Activated CD8-positive, alpha-beta memory T cell treated with anti-CD3 and anti-CD28 coated beads, Interleukin-2, amount 50 U/mL, for 1 hour (primary cell): Measurements from ENCODE around the gene GALNT8.
"Not testable (repeated sequence)": the region's sequence is repeated elsewhere in the genome, so short reads cannot be mapped to it uniquely, and the experiment has no call there.

ENCODE experiments used
- DNase-seq: peaks from one replicate; pipeline ENCODE4 v3.0.0-alpha.2; 2020; ENCODE audit errors: extremely low read depth

GALNT8 gene

GRCh38 chr12:4743046-4743445, 22.8 kb downstream of the GALNT8 start:
- no peak for DNase-seq

GRCh38 chr12:4744709-4745108, 24.5 kb downstream of the GALNT8 start:
- no peak for DNase-seq

GRCh38 chr12:4745249-4745648, 25.0 kb downstream of the GALNT8 start:
- no peak for DNase-seq

DNA sequence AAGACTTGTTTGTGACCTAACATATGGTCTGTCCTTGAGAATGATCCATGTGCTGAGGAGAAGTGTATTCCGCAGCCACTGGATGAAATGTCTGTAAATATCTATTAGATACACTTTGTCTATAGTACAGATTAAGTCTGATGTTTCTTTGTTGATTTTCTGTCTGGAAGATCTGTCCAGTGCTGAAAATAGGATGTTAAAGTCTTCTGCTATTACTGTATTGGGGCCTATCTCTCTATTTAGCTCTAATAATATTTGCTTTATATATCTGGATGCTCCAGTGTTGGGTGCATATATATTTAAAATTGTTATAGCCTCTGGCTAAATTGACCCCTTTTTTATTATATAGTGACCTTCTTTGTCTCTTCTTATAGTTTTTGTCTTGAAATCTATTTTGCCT, 31.5 kb downstream of the GALNT8 start:
- not testable (repeated sequence) for DNase-seq

DNA sequence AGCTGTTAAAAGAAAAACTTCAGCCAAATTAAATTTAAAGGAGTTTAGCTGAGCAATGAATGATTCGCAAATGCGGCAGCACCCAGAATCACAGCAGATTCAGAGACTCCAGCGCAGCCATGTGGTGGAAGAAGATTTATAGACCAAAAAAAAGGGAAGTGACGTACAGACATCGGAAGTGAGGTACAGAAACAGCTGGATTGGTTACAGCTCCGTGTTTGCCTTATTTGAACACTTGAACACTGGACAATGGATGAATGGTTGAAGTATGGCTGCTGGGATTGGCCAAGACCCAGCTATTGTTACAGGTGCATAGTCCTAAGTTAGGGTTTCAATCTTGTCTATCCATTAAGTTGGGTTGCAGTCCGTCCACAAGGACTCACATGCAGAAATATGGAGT, 42.6 kb downstream of the GALNT8 start:
- no peak for DNase-seq

DNA sequence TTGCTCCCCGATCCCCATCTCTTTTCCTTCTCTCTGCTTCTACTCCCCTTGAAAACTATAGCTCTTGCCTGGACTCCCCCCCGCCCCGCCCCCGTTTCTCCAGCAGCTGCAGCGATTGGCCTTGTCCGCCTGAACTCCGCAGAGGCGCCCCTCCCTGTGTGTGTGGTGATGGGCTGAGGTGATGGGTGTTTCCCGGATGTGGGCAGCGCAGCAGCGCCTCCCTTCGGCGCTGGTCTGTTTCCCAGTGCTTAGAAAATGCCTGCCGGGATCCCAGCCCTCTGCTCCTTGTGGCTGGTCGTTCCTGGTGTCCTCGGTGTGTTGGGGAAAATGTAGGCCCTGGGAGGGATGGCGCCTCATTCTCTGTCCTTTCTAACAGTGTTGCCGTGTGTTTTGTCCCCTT, 43.3 kb downstream of the GALNT8 start:
- no peak for DNase-seq

- DNase-seq, result no peak
Observed at GRCh38 chr12:4766445-4766844, 46.2 kb downstream of the GALNT8 start.

- no peak for DNase-seq
Observed at GRCh38 chr12:4767186-4767585, 47.0 kb downstream of the GALNT8 start.

DNA sequence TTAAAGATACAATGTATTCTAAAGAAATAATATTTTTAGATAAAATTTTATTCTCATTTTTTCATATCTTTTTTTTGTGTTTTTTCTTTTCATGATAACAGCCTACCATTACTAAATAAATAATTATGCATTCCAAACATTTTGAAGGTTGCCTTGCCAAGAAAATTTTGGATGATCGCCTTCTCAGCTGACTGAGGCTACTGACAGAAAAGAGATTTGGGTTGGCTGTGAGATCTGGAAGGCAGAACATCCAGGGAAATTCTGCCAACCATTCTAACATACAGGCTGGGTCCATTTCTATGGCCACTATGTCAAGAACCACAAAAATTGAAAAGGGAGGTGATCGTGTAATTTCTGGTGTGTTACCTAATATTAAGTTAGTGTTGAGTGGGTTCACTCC, 48.1 kb downstream of the GALNT8 start:
- DNase-seq, result no peak

- DNase-seq, result no peak
Observed at GRCh38 chr12:4769073-4769472, 48.9 kb downstream of the GALNT8 start.

GRCh38 chr12:4771172-4771959, 51.2 kb downstream of the GALNT8 start:
- no peak for DNase-seq

DNA sequence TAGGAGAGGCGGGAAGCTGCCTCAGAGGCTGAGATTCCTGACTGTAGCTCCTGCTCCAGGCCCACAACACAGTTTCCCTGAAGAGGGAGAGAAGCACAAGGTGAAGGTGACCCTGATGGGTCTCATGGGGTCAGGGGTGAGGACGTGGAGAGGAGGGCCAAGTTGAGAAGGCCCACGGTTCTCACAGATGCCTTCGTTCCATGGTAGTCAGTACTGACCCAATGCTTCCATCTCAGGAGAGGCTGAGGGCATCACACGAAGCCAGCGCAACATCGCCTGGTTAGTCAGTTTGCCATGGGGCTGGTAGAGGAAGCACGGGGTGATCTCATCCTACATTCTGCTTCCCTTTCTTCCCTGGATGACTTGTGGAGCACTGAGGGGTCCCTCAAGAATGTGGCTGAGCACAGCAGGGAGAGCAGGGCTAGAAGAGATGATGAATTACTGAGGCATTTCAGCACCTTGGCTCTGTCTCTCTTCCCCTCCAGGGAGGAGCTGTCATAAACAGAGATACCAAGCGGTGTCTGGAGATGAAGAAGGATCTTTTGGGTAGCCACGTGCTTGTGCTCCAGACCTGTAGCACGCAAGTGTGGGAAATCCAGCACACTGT, 51.9 kb downstream of the GALNT8 start:
- DNase-seq, result no peak

DNA sequence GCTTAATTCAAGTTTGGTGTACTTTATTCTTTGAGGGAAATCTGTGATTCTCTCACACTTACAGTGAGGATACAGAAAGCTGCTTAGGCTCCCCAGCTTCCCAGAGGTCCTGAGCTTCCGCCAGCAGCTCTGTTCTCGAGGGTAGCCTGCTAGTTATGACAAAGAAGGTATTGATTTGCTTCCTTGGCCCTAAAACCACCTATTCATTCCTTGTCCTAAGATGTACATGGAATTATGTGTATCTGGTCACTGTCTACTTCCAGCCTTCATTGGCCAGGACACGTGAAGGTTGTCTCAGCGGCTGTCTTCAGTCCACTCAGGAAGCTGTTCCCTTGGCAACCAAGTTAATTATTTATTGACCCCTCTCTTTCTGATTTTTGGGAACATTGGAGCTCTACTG, 55.7 kb downstream of the GALNT8 start:
- no peak for DNase-seq

GRCh38 chr12:4779749-4780148, 59.5 kb downstream of the GALNT8 start:
- no peak for DNase-seq

DNA sequence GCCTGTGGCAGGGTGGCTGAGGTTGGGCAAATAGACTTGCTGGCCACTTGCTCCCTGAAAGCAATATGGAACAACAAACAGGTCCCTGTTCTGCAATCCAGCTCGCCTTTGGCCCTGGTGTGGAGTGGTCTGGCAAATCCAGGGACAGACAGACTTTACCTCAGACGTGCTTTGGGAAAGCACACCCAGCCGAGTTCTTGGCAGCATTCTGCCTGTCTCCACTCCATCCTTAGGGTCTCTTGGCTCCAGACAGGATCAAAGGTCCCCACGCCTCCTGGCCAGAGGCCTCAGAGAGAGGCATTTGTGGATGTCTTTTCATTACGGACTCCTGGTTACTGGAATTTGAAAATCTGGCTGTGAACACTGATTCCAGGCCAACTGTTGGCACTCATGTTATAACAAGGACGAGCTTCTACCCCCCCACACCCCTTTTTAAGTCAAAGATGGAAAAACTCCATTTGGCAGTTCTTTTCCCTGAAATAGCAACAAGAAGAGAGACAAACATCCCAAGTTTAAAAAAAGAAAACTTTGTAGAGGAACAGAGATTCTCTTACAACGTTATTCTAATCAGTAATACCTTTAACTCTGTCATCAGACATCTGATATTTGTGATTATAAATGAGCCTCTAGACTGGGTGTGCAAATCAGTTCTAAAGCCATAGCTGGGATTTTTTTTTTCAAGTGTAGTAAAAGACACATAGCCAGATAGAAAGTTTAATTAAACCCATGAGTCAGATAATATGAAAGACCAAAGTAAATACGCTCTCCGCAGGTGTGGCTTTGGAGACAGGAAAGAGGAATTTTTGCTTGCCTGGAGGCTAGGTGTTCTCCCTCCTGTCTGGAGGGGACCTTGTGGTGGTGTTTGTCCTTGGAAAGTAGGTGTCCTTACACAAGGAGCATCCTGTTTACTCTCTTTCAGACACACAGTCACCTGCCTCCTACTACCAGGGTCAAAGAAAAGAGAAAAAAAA, 60.7 kb downstream of the GALNT8 start:
- DNase-seq, result no peak

GRCh38 chr12:4784404-4785054, 64.3 kb downstream of the GALNT8 start:
- DNase-seq, result no peak

GRCh38 chr12:4786795-4787194, 66.6 kb downstream of the GALNT8 start:
- DNase-seq, result no peak

- no peak for DNase-seq
Observed at GRCh38 chr12:4787965-4788364, 67.8 kb downstream of the GALNT8 start.

GRCh38 chr12:4789776-4790175, 69.6 kb downstream of the GALNT8 start:
- no peak for DNase-seq

DNA sequence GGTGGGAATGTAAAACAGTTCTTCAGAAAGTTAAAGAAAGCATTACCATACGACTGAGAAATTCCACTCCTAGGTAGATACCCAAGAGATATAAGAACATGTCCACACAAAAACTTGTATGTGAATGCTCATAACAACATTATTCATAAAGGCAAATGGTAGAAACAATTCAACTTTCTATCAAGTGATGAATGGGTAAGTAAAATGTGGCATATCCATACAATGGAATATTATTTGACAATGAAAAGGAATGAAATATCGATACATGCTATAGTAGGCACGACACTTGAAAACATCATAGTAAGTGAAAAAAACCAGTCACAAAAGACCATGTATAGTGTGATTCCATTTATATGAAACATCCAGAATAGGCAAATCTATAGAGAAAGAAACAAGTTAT, 71.3 kb downstream of the GALNT8 start:
- DNase-seq, result no peak

DNA sequence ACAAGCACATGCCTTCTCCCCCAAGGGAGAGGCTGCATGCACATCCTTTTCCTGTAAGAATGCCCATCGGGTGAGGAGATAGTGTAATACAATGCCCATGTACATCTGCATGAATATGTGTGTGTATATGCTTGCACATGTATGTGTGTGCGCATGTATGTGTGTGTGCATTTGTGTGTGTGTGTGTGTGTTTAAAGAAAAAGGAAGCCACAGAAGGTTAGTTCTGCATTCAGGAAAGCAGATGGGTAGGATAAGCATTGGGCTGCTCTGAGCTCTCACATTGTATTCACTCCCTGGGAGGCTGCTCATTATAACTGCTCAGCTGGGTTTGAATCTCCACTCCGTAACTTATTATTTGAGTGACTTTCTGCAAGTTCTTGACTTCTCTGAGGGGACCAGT, 74.3 kb downstream of the GALNT8 start:
- no peak for DNase-seq

DNA sequence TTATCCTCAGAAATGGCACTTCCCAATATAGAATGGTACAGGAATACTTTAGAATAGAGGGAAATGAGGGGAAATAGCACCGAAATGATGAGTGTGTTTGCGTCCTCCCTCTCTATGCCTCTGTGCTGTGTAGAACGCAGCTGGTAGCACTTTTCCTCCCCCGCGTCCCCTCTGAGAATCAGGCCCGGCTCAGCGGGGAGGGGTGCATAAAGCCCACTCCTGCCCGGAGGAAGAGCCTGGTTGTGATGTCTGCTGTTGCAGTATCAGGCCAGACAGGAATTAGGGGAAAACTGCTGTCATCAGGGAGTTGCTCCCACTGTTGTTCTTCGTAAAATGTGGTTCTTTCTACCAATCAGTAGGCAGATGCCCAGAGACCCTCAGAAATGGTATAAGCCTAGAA, 76.0 kb downstream of the GALNT8 start:
- DNase-seq, result no peak
